ENCODE data around the gene TSPAN18.

TSPAN18 gene

GRCh38 chr11:44737245-44738085 lies 10.7 kb downstream of the TSPAN18 start:
- DNase-seq: no peak
- TF ChIP-seq GATA1 (IDR thresholded peaks at IDR 0.05; ENCODE audit: low read depth, low read length) (no peak), POLR2A (IDR thresholded peaks at IDR 0.05; ENCODE audit: low read length) (no peak)

DNA sequence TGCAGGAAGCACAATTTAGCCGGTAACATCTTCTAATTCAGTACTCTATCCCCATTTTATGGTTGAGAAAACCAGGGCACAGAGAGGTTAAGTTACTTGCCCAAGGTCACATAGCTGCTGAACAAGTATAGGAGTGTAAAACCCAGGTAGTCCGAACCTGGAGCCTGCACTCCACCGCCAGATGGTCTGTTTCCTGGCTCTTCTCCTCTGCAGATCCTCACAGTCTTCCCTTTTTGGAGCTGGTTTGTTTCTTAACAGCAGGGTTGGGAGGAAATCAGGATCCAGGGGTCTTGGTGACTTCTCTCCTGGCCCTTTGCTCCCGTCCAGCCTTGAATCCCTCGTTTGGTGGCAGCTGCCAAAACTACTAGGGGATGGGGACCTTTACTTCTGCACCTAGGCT lies 12.0 kb downstream of the TSPAN18 start:
- no peak for DNase-seq
- no peak for TF ChIP-seq GATA1 (IDR thresholded peaks at IDR 0.05; ENCODE audit: low read depth, low read length)
- no peak for TF ChIP-seq POLR2A (IDR thresholded peaks at IDR 0.05; ENCODE audit: low read length)

DNA sequence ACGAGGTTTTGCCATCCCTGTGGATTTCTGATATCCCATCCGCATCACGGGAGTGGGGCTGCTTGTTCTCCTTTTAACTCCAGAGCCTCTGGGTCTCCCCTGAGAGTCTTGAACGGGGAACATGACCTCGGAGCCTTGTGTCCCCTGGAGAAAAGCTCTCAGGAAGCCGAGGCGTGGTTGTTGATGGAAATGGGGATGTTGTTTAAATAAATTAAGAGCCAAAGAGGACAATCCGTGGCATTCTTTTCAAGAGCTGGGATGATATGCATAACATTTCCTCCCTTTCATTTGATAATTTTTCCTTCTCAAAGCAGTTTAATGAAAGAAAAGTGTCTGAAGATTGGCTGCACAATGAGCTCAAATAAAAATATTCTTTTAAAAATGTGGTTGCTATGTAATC lies 14.2 kb downstream of the TSPAN18 start:
- TF ChIP-seq POLR2A (IDR thresholded peaks at IDR 0.05; ENCODE audit: low read length): no peak
- TF ChIP-seq GATA1 (IDR thresholded peaks at IDR 0.05; ENCODE audit: low read depth, low read length): no peak
- DNase-seq: no peak

GRCh38 chr11:44741976-44742375 lies 15.2 kb downstream of the TSPAN18 start:
- TF ChIP-seq POLR2A (IDR thresholded peaks at IDR 0.05; ENCODE audit: low read length) (no peak), GATA1 (IDR thresholded peaks at IDR 0.05; ENCODE audit: low read depth, low read length) (no peak)
- DNase-seq: no peak

DNA sequence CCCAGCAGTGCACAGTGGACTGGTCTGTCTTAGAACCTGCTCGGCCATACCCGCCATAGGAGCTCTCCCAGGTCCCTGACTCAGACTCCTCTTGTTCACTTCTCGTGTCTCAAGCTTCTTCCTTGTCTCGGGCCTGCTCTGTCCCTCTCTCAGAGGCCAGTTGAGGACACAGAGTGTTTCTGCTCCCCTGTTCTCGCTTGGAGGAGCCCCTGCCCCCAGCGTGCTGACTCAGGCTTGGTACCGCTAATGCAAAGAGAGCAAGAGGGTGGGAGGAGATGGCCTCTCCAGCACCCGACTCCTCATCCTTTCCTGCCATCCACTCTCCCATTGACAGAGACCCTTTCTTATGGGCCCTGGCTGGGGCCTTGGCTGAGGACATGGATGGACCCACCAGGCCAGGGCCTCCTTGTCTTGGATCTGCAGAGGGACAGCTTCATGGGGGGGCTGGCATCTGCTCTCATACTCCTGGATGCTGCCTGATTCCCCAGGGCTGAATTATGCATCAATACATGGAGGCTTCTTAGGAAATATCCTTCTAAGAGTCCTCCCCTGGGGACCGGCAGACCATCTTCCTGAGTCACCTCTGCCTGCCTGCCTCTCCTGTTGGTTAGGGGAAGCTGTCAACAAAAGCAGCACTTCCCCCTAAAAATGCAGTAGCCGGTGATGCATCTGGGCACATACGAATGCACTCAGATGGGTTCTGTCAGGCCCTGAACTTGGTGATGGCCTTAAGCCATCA lies 15.9 kb downstream of the TSPAN18 start:
- DNase-seq: no peak

GRCh38 chr11:44743326-44743725 lies 16.6 kb downstream of the TSPAN18 start:
- DNase-seq: no peak
- no peak for TF ChIP-seq POLR2A (IDR thresholded peaks at IDR 0.05; ENCODE audit: low read length)
- no peak for TF ChIP-seq GATA1 (IDR thresholded peaks at IDR 0.05; ENCODE audit: low read depth, low read length)

More for the DNA sequence above, 15.9 kb downstream of the TSPAN18 start:
- TF ChIP-seq POLR2A (IDR thresholded peaks at IDR 0.05; ENCODE audit: low read length) (no peak), GATA1 (IDR thresholded peaks at IDR 0.05; ENCODE audit: low read depth, low read length) (no peak)

GRCh38 chr11:44743959-44744557 lies 17.3 kb downstream of the TSPAN18 start:
- no peak for TF ChIP-seq GATA1 (IDR thresholded peaks at IDR 0.05; ENCODE audit: low read depth, low read length)
- no peak for TF ChIP-seq POLR2A (IDR thresholded peaks at IDR 0.05; ENCODE audit: low read length)
- no peak for DNase-seq

- no peak for DNase-seq
- TF ChIP-seq GATA1 (IDR thresholded peaks at IDR 0.05; ENCODE audit: low read depth, low read length): no peak
- TF ChIP-seq POLR2A (IDR thresholded peaks at IDR 0.05; ENCODE audit: low read length): no peak
Observed at GRCh38 chr11:44746894-44747293, 20.1 kb downstream of the TSPAN18 start.

GRCh38 chr11:44747316-44747715 lies 20.6 kb downstream of the TSPAN18 start:
- TF ChIP-seq POLR2A (IDR thresholded peaks at IDR 0.05; ENCODE audit: low read length): no peak
- no peak for TF ChIP-seq GATA1 (IDR thresholded peaks at IDR 0.05; ENCODE audit: low read depth, low read length)
- no peak for DNase-seq

GRCh38 chr11:44747836-44748235 lies 21.1 kb downstream of the TSPAN18 start:
- DNase-seq: no peak
- no peak for TF ChIP-seq POLR2A (IDR thresholded peaks at IDR 0.05; ENCODE audit: low read length)
- TF ChIP-seq GATA1 (IDR thresholded peaks at IDR 0.05; ENCODE audit: low read depth, low read length): no peak

- no peak for TF ChIP-seq POLR2A (IDR thresholded peaks at IDR 0.05; ENCODE audit: low read length)
- TF ChIP-seq GATA1 (IDR thresholded peaks at IDR 0.05; ENCODE audit: low read depth, low read length): no peak
- no peak for DNase-seq
Observed at GRCh38 chr11:44748606-44749005, 21.8 kb downstream of the TSPAN18 start.

DNA sequence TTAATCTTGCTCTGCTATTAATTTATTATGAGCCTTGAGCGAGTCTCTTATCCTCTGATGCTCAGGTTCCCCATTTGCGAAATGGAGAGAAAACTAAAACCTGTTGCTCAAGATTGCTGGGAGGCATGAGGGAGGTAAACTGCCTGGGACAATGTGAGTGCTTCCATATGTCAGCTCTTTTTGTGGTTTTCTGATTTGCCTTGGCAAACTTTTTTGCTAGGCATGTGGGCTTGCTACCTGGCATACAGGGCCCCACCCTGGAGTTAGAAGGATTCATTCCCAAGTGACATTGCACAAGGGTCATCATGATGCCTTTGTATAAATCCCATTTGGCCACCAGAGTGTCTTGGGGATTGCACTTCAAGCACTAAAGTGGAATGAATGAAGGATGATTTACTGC lies 22.4 kb downstream of the TSPAN18 start:
- TF ChIP-seq GATA1 (IDR thresholded peaks at IDR 0.05; ENCODE audit: low read depth, low read length) (no peak), POLR2A (IDR thresholded peaks at IDR 0.05; ENCODE audit: low read length) (no peak)

DNA sequence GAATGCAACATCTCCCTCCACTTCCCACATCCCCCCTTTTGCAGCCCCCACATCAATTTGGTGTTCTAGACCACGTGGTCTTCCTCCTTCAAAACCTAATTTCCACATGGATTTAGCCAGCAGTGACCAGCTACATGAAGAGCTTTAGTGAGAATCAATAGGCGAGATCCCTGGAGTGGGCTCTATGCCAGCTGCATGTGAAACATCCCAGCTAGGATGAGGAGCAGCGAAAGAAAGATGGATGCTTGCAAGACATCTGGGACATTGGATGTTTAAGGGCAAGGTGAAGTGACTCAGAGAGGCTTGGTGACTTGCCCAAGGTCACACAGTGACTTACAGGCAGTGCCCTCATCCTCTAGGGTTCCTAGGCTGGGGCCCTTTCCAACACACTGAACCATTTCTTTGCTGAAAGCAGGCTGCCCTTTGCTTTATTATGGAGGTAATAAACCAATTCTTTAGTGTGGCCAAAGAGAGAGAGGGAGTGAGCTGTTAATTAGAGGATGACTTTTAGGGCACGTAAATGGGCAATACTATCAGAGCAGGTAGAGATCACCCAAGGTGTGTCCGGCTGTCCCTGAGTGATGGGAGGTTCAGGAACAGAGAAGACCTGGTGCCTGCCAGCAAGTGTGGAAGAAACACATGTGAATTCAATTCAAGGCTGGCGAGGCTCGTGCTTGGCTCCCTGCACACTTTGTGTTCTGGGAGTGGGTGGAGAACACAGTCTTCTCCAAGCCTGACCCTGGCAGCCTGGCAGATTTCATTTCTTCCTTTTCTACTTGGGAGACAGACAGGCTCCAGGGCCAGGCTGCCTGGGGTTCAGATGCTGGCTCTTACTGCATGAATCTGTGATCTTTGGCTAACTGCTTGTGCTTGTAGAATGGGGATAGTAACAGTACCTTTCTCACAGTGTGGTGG lies 24.0 kb downstream of the TSPAN18 start:
- no peak for DNase-seq
- TF ChIP-seq POLR2A (IDR thresholded peaks at IDR 0.05; ENCODE audit: low read length) (no peak), GATA1 (IDR thresholded peaks at IDR 0.05; ENCODE audit: low read depth, low read length) (no peak)

More for the DNA sequence above, 22.4 kb downstream of the TSPAN18 start:
- DNase-seq: no peak

Measured in erythroblast (primary cell).